HG03280 (cell line): Measurements from ENCODE around the gene SPDYA.
"Not testable (repeated sequence)": the region's sequence is repeated elsewhere in the genome, so short reads cannot be mapped to it uniquely, and the experiment has no call there.

ENCODE experiments used
- ATAC-seq: cut with Tn5 transposase; IDR thresholded peaks from one replicate; pipeline ENCODE4 v1.9.1; 2021; ENCODE audit warnings: mild to moderate bottlenecking, moderate library complexity; ENCODE audit not compliant: unreplicated experiment

Gene SPDYA

GRCh38 chr2:28810384-28811285 lies at the start of gene SPDYA:
Gene SPDYA (plus strand): TSS chr2:28810834. CDS start chr2:28816015, 5,181 bp downstream.
- ATAC-seq, result peak; percentile 69

DNA sequence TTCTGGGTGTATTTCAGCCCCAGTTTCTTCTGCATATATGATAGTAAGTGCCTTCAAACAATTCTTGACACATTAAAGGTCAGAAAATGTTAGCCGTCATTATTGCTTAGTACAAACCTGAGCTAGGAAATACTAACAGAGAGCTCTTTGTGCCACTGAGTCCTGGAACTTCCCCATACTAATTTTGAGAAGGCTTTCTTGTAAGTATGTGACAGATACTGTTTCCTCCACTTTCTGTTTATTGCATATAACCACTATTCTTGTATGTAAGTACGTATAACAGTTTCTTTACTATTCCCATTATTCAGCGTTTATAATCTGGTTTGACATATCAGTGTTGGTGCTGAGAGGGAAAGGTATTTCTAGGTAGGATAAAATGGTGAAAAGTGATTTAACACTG lies 49.2 kb upstream of the SPDYA start:
- no peak for ATAC-seq

- ATAC-seq, result no peak
Observed at GRCh38 chr2:28764909-28765711, 45.5 kb upstream of the SPDYA start.

- ATAC-seq, result no peak
Observed at GRCh38 chr2:28766070-28766469, 44.6 kb upstream of the SPDYA start.

GRCh38 chr2:28767337-28767736 lies 43.3 kb upstream of the SPDYA start:
- ATAC-seq, result no peak

GRCh38 chr2:28768422-28768821 lies 42.2 kb upstream of the SPDYA start:
- ATAC-seq, result no peak

DNA sequence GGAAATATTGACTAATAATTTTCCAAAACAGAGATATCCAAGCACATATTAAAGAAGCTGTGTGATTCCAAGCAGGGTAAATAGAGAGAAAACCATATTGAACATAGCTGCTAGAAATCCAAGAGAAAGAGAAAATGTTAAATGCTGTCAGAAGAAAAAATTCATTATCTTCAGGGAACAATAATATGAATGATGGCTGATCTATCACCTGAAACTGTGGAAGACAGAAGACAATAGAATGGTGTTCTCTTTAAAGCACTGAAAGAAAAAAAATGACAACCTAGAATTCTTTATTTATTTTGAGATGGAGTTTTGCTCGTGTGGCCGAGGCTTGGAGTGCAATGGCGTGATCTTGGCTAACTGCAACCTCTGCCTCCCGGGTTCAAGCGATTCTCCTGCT lies 41.7 kb upstream of the SPDYA start:
- ATAC-seq, result no peak

DNA sequence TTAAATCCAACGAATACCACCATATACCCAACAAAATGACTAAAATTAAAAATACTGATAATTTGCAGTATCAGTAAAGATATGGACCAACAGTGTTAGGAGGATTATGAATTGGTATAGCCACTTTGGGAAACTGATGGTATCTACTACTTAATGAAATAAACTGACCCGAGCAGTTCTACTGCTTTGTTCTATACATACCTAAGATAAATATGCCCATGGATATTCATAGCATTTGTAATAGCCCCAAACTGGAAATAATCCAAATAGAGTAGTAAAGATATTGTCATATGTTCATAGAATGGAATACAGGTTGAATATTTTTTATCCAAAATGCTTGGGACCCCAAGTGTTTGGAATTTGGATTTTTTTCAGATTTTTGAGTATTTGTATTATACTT lies 38.3 kb upstream of the SPDYA start:
- ATAC-seq, result no peak

DNA sequence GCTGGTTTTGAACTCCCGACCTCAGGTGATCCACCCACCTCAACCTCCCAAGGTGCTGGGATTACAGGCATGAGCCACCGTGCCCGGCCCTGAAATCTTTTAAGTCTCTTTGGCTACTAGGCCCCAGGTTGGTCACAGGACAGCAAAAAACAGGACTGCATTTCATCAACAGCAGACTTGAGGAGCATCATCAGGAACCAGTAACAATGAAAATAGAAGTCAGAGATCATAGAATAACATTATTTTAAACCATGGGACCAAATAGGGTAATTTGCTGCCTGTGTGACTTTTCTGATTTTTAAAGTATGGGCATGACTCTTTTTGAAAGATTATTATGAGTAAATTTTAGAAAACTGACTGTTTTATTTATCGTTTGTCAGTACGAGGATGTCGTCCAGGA lies 34.2 kb upstream of the SPDYA start:
- no peak for ATAC-seq

GRCh38 chr2:28778392-28778791 lies 32.2 kb upstream of the SPDYA start:
- no peak for ATAC-seq

- no peak for ATAC-seq
Observed at GRCh38 chr2:28779001-28779400, 31.6 kb upstream of the SPDYA start.

GRCh38 chr2:28780496-28780895 lies 30.1 kb upstream of the SPDYA start:
- no peak for ATAC-seq

DNA sequence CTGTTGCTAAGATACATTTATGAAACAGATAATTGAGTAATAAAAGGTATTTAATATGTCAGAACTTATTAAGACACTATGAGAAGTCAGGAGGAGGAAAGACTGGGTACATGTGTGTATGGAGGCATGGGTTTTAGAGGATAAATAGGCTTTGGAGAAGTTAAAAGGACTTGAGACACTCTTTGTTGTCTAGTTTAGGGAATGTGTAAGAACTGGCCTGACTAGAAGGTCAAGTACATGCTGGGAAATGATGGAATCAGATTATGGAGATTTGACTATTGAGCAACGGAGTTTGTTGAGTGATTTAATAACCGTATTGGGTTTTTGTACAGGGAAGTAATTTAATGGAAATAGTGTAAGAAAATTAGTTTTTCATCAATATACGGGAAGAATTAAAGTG lies 28.2 kb upstream of the SPDYA start:
- ATAC-seq, result no peak

DNA sequence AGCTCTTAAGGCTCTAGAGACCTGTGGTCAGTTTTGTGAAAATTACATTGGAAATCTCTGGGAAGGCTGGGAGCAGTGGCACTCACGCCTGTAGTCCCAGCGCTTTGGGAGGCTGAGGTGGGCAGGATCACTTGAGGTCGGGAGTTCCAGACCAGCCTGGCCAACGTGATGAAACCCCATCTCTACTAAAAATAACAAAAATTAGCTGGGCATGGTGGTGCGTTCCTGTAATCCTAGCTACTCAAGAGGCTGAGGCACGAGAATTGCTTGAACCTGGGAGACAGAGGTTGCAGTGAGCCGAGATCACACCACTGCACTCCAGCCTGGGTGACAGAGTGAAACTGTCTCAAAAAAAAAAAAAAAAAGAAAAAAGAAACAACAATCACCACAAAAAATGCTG lies 26.1 kb upstream of the SPDYA start:
- ATAC-seq, result not testable (repeated sequence)

GRCh38 chr2:28796620-28797019 lies 14.0 kb upstream of the SPDYA start:
- ATAC-seq, result no peak

DNA sequence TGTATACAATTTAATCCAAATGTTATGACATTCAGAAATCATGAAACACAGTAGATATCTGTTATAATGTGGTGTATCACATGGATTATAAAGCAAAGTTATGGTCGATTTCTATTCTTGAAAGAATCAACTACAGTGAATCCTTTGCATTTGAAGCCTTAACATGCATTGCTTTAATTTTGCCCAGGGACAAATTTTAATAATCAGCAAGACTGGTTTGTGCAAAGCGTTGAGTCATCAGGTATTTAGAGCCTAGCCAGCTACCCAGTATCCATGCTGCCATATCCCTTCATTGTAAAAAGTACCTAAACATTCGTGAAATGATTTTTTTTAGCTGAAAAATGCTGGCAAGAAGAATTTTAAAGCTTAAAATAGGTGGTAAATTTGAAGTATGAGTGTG lies 8.9 kb upstream of the SPDYA start:
- ATAC-seq, result no peak

DNA sequence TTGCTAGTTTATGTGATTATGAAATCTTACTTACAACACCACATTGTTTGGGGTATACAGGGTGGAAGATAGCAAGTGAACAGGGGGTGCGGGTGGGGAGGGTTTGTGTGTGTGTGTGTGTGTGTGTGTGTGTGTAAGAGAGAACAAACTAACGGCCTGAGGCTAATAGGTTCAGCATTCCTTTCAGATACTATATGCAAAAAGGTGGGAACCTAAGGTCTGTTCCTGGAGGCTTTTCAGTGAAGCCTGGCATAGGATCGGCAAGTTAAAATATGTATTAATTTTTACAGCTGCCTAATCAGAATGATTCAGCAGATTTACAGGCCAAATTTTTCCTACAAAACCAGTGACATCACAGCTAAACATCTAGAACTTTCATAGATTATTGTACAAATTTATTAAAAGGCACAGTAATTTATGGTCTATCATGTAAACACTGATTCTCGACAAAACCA lies 7.6 kb upstream of the SPDYA start:
- ATAC-seq, result no peak

DNA sequence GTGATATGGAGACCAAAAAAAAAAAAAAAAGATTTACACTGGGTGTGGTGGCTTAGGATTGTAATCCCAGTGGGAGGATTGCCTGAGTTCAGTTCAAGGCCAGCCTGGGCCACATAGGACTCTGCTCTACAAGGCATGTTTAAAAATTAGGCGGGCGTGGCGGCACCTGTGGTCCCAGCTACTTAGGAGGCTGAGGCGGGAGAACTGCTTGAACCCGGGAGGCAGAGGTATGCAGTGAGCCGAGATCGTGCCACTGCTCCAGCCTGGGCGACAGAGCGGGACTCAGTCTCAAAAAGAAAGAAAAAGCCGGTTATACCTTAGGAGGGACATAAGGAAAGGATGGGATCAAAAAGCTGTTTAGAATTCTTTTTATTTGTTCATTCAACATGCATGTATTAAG lies 707 bp upstream of the SPDYA start:
- ATAC-seq, result no peak

DNA sequence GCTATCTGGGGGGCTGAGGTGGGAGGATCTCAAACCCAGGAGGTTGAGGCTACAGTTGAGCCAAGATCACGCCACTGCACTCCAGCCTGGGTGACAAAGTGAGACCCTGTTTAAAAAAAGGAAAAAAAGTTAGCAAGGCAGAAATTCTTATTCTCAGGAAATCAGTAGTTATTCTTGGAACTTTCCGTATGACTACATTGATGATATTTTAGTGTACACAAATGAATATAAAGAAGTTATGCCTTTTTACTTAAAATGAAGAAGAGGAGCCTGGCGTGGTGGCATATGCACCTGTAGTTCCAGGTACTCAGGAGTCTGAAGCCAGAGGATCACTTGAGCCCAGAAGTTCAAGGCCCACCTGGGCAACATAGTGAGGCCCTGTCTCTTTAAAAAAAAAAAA lies 7.4 kb downstream of the SPDYA start:
- ATAC-seq, result no peak

GRCh38 chr2:28821295-28821958 lies 10.8 kb downstream of the SPDYA start:
- ATAC-seq, result no peak

- ATAC-seq, result no peak
Observed at GRCh38 chr2:28822036-28822435, 11.4 kb downstream of the SPDYA start.
